MM.1S (cell line): ENCODE results near the gene CCBE1.

Source experiments
- EZH2 ChIP-seq: fragments of 300-600 bp; sonication (generic); optimal IDR thresholded peaks from 2 replicates; pipeline ENCODE3; 2017; ENCODE audit warnings: low read depth, mild to moderate bottlenecking, antibody characterized with exemption, low read length, mixed read lengths
- EZH2phosphoT487 ChIP-seq: fragments of 300-600 bp; sonication (generic); IDR thresholded peaks from 2 replicates; pipeline ENCODE4 v1.6.1; 2018; ENCODE audit warnings: antibody characterized with exemption, low read length
- TF ChIP-seq, protein P1 (sequence below): fragments of 300-600 bp; sonication (generic); IDR thresholded peaks from 2 replicates; pipeline ENCODE4 v1.5.1; 2016; ENCODE audit warnings: antibody characterized with exemption, low read length, mixed read lengths

DNA sequence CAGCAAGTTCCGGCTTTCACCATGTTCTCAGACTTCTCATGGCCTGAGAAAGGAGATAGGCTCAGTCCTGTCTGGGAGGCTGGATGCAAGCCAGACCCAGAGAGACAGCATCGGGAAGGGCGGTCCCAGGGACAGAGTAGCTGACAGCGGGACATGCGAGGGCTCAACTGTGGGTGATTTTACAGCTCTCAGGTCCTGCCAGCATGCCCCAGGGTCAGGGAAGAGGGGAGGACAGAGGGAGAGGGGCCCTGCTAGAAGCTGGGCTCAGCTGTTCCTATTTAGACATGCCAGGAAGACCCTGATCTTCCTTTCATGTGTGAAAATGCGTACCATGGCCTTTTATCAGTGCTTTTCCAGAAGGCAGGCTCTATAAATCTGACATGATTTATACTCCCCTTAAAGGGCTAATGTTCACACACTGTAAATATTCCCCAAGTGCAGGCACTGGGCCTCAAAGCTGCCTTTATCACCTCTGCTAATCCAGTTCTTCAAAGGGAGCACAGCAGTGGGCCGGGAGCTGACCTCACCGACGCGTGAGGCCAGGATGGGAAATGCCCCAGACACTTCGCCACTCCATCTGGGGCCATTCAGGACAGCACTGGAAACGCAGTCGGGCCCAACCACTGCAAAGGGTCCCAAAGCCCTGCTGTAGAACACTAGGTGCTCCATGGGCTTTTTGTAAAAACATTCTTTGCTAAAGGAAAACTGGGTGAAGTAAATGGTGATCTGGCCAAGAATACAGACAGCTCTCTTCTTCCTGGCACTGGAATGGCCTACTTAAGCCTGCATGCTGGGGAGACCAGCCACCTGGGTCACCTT is 242.1 kb downstream of the CCBE1 start:
- TF ChIP-seq EZH2 = no peak
- TF ChIP-seq, protein P1, sequence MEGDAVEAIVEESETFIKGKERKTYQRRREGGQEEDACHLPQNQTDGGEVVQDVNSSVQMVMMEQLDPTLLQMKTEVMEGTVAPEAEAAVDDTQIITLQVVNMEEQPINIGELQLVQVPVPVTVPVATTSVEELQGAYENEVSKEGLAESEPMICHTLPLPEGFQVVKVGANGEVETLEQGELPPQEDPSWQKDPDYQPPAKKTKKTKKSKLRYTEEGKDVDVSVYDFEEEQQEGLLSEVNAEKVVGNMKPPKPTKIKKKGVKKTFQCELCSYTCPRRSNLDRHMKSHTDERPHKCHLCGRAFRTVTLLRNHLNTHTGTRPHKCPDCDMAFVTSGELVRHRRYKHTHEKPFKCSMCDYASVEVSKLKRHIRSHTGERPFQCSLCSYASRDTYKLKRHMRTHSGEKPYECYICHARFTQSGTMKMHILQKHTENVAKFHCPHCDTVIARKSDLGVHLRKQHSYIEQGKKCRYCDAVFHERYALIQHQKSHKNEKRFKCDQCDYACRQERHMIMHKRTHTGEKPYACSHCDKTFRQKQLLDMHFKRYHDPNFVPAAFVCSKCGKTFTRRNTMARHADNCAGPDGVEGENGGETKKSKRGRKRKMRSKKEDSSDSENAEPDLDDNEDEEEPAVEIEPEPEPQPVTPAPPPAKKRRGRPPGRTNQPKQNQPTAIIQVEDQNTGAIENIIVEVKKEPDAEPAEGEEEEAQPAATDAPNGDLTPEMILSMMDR = no peak
- no peak for TF ChIP-seq EZH2phosphoT487
